ENCODE results near the gene SAMSN1.

The SAMSN1 gene

DNA sequence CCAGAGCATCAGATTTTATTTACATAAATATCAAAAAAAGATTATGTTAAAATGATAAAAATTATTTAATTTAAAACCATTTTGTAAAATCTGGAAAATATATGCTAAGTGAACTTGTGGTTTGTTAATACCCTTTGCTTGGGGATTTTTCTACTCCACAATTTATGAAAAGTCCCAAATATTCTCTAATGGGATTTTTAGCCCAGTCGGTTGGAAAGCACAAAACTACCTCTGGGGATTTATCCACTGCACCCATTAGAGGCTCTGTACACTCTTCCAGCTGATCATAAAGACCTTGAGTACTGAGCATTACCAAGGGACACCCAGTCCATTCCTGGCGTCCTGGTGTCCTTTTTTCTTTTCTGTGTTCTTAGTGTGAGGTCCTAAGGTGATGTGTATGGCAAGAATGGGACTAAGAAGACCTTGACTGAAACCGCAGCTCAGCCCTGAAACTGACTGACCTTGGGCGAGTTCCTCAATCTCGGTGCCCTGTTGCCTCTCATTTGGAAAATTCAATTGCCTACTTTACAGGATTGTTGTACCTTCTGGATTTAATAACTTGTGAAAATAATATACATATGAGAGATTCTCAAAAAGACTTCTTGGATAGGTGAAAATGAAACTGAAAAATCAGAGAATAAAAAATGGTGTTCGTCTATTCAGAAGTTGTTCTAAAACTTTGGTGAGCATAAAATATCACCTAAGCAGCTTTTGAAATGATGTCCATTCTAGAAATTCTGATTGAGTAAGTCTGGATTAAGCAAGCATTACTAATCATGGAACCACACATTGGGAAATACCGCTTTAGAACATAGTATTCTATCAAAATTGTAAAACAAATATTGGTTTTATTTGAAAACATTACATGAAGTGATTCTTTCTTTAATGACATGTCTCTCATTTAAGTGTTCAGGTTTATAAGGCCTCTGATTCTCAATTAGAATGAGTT is 21.5 kb upstream of the SAMSN1 start:
- peak in 1 of 2 donors; percentile 61 for DNase-seq (ENCODE audit: low read depth in 2 of 2)
- TF ChIP-seq, protein P1, sequence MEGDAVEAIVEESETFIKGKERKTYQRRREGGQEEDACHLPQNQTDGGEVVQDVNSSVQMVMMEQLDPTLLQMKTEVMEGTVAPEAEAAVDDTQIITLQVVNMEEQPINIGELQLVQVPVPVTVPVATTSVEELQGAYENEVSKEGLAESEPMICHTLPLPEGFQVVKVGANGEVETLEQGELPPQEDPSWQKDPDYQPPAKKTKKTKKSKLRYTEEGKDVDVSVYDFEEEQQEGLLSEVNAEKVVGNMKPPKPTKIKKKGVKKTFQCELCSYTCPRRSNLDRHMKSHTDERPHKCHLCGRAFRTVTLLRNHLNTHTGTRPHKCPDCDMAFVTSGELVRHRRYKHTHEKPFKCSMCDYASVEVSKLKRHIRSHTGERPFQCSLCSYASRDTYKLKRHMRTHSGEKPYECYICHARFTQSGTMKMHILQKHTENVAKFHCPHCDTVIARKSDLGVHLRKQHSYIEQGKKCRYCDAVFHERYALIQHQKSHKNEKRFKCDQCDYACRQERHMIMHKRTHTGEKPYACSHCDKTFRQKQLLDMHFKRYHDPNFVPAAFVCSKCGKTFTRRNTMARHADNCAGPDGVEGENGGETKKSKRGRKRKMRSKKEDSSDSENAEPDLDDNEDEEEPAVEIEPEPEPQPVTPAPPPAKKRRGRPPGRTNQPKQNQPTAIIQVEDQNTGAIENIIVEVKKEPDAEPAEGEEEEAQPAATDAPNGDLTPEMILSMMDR (IDR thresholded peaks at IDR 0.05; ENCODE audit: low read depth, low read length): no peak
- no peak overlapping the region for H3K4me3 ChIP-seq (replicated peaks in 1 of 2; ENCODE audit: low read depth in 2 of 2, low read length in 2 of 2)

DNA sequence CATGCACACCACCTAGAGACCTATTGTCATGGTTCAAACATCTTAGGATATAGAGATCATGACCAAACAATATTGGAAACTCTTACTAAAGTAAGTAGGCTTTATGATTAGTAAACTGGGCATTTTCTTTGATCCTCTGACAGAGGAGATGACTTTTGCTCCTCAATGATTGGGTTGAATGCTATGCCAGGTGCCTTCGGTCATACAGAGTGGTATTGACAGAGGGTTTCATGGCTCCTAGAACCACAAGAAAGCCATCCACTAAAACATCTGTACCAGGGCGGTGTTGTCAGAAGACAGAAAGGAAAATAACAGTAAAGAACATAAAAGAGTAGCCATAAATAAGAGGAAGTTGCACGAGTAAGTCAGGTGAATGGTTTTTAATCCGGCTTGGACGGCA is 20.8 kb upstream of the SAMSN1 start:
- TF ChIP-seq, protein P1 (IDR thresholded peaks at IDR 0.05; ENCODE audit: low read depth, low read length): no peak
- DNase-seq (ENCODE audit: low read depth in 2 of 2): no peak
- no peak overlapping the region for H3K4me3 ChIP-seq (replicated peaks in 1 of 2; ENCODE audit: low read depth in 2 of 2, low read length in 2 of 2)

DNA sequence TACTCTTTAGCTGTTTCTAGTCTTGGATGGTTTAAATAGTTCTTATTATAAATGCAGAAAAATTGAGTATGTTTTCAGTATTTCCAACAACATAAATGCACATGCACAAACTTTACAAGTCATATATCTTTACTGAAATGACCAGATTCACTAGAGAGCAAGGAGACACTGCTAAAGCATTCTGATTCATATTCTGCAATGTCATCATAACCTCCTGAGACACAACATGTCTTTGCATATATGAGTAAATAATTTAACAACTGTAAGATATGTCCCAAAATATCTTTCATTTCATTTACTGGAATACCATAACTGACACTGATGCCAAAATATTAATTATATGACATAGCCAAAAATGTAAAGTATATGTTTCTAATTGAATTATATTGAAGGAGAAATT is 16.8 kb upstream of the SAMSN1 start:
- no peak for DNase-seq (ENCODE audit: low read depth in 2 of 2)
- TF ChIP-seq, protein P1 (IDR thresholded peaks at IDR 0.05; ENCODE audit: low read depth, low read length): no peak
- H3K4me3 ChIP-seq (replicated peaks in 1 of 2; ENCODE audit: low read depth in 2 of 2, low read length in 2 of 2): no peak overlapping the region

DNA sequence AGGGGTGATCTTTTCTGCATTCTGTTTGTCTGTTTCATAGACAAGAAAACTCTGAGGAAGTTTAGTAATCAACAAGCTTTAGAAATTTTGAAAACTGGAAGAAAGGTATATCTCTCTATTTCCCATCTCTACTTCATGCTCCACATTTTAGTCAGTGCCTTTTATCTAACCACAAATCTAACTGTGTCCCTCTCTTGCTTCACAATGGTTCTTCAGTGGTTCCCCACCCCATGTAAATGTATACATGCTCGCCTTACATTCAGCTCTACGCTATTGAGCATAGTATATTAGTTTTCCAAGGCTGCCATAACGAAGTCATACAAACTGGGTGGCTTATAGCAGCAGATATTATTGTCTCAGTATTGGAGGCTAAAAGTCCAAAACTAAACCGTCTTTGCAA is 14.4 kb upstream of the SAMSN1 start:
- no peak for DNase-seq (ENCODE audit: low read depth in 2 of 2)
- TF ChIP-seq, protein P1 (IDR thresholded peaks at IDR 0.05; ENCODE audit: low read depth, low read length): no peak
- no peak overlapping the region for H3K4me3 ChIP-seq (replicated peaks in 1 of 2; ENCODE audit: low read depth in 2 of 2, low read length in 2 of 2)

DNA sequence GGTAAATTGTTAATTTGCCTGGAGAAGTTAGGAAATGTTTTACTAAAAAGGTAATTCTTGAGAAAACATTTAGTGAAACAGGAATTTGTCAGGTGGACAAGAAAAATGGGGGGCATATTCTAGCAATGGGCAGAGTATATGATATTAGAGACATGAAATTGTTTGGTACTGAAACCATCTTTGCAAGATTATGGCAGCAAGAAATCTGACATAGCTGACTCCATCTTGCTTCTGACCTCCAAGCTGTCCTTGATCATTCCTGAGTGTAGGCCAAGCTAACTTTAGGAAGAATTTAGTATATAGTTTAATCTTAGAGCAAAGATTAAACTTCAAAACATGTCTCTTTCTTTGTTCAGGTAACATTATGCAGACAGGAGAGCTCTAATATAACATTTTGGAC is 14.0 kb upstream of the SAMSN1 start:
- H3K4me3 ChIP-seq (replicated peaks in 1 of 2; ENCODE audit: low read depth in 2 of 2, low read length in 2 of 2): no peak overlapping the region
- DNase-seq (ENCODE audit: low read depth in 2 of 2): no peak
- TF ChIP-seq, protein P1 (IDR thresholded peaks at IDR 0.05; ENCODE audit: low read depth, low read length): no peak

DNA sequence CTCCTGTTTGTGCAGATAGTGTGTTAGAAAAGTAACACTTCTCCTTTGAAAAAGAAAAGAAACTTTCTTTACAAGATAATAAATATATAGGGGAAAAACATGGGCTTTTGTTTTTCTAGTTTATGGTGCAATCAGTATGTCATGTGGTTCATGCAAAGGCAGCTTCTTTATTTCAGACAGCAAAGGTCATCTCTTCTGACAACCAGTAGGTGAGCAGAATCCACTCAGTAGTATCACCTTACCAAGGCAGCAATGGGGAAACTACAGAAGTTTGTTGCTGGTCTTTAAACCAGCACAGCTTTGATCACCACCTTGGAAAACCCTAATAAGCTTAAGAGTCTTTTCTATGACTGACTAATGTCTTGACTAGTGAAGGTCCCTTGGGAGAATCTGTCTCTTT is 13.0 kb upstream of the SAMSN1 start:
- TF ChIP-seq, protein P1 (IDR thresholded peaks at IDR 0.05; ENCODE audit: low read depth, low read length): no peak
- no peak for DNase-seq (ENCODE audit: low read depth in 2 of 2)
- no peak overlapping the region for H3K4me3 ChIP-seq (replicated peaks in 1 of 2; ENCODE audit: low read depth in 2 of 2, low read length in 2 of 2)
